GM10248 (cell line): ENCODE data around the gene TMEM254.
"Not testable (repeated sequence)": the region's sequence is repeated elsewhere in the genome, so short reads cannot be mapped to it uniquely, and the experiment has no call there.

Source experiments
- CTCF ChIA-PET: fragments of 300-600 bp; sonication (Branson Sonifier 250); formaldehyde crosslinking; extraction: SDS; loops from one replicate; lab custom pipeline; 2021; ENCODE audit warnings: antibody characterized with exemption; lab: Yijun Ruan, JAX
- POLR2A ChIA-PET: fragments of 350-650 bp; sonication (Branson Sonifier 250); formaldehyde crosslinking; extraction: SDS; loops from one replicate; lab custom pipeline; 2020; ENCODE audit warnings: antibody characterized with exemption; lab: Yijun Ruan, JAX
- DNase-seq: peaks from one replicate; pipeline ENCODE4 v3.0.0; 2012; ENCODE audit errors: extremely low spot score
- CTCF ChIP-seq: IDR thresholded peaks from 2 replicates; pipeline ENCODE4 v1.5.1; 2012; ENCODE audit warnings: mild to moderate bottlenecking, low read depth; ENCODE audit errors: extremely low read depth, missing control alignments, control extremely low read depth

The TMEM254 gene

GRCh38 chr10:80122110-80122710 is 43.7 kb downstream of the TMEM254 start:
- POLR2A ChIA-PET = no interaction called here
- TF ChIP-seq CTCF = no peak
- no peak for DNase-seq
- CTCF ChIA-PET = interaction anchor here (1.0 to 1.9 kb wide), 2 partner anchors 20 to 21 kb away, joined by 3 to 6 read pairs; no protein-coding TSS in a partner anchor

DNA sequence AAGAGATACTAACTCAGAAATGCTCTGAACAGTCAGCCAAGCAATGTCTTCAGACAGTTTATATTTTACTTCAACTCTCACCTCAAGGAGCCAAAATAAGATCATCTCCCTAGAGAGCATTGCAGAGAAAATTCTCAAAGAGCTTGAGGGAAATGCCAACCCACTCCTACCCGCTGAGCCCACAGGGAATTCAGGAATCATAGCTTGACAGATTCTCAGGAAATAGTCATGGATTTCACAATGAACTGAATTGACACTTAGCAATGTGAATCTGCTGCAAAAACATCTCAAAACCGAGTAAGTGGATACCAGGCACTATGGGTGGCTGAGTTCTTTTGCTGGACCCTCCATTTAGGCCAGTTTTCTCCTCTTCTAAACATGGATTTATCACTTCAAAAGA is 44.3 kb downstream of the TMEM254 start:
- DNase-seq = no peak
- CTCF ChIA-PET = interaction anchor here (1.9 kb wide), 1 partner anchor 21 kb away, joined by 6 read pairs; no protein-coding TSS in a partner anchor
- POLR2A ChIA-PET = no interaction called here
- no peak for TF ChIP-seq CTCF

DNA sequence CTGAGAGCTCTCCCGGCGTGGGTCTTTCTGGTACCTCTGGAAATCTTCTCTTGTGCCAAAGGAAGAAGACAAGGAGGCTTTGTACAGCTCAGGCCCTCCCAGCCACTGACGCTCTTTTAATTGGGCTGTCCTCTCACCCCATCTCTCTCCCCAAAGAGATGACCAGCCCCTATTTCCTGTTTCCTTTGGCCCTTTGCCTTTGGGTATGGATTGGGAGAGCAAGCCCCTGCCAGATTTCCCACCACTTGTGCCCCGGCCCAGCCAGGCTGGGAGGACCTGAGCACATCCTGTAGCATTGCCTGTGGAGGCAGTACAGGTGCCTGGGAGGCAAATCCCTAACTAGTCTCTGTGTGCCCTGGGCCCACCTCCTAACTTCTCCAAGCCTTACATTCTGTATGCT is 48.4 kb downstream of the TMEM254 start:
- DNase-seq = no peak
- ChIA-PET POLR2A (no interaction called here), CTCF (interaction anchor here (1.0 to 1.2 kb wide), 2 partner anchors 16 to 96 kb away, joined by 3 to 4 read pairs; no protein-coding TSS in a partner anchor)
- TF ChIP-seq CTCF = no peak

DNA sequence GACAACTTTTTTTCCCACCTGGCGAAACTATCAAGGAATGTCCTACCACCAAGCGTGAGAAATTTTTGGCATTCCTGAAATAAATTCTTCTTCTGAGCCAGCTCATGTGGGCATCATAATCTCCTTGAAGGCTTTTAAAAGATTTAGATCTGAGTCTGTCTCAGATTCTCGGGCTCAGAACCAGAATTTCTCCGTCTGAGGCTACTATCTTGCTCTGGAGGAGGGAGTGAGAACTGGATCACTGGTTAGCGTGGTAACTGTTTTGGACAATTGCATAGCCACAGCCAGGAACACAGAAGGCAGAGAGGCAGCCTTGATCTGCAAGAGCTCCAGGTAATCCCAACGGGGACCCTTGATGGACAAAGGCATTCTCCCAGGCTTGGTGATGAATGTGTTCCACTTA is 53.0 kb downstream of the TMEM254 start:
- CTCF ChIA-PET = no interaction called here
- no peak for TF ChIP-seq CTCF
- no peak for DNase-seq
- POLR2A ChIA-PET = no interaction called here

- no peak for TF ChIP-seq CTCF
- ChIA-PET CTCF (interaction anchor here (0.7 to 2.7 kb wide), 4 partner anchors 12 to 129 kb away, joined by 3 to 12 read pairs (median 3); no protein-coding TSS in a partner anchor), POLR2A (no interaction called here)
- no peak for DNase-seq
Observed at GRCh38 chr10:80132299-80133139, 54.1 kb downstream of the TMEM254 start, which contains the start of gene PLAC9. Gene PLAC9 (plus strand): TSS chr10:80132730. CDS start chr10:80132763, 33 bp downstream.

GRCh38 chr10:80133206-80133605 is 54.7 kb downstream of the TMEM254 start:
- DNase-seq = no peak
- POLR2A ChIA-PET = no interaction called here
- no peak for TF ChIP-seq CTCF
- CTCF ChIA-PET = interaction anchor here (0.7 to 2.7 kb wide), 4 partner anchors 11 to 128 kb away, joined by 3 to 12 read pairs (median 3); no protein-coding TSS in a partner anchor

DNA sequence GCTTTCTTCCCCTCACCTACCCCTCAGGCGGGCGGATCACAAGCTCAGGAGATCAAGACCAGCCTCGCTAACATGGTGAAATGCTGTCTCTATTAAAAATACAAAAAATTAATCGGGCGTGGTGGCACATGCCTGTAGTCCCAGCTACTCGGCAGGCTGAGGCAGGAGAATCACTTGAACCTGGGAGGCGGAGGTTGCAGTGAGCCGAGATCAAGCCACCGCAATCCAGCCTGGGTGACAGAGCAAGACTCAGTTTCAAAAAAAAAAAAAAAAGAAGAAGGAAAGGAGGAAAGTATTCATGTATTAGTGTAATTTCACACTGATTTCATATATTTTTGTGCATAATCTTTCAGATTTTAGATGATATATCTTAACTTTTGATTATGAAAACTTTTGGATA is 55.2 kb downstream of the TMEM254 start:
- DNase-seq, POLR2A ChIA-PET: not testable (repeated sequence)
- CTCF ChIA-PET = interaction anchor here (0.7 to 2.7 kb wide), 4 partner anchors 11 to 127 kb away, joined by 3 to 12 read pairs (median 3); no protein-coding TSS in a partner anchor
